Measurements from ENCODE around the gene GPD1L. TPM values are rescaled to one million over a fixed set of nuclear protein-coding genes. Genes with fewer than 3 reads are reported as not detected.
A peak's percentile ranks its signal among the peaks of the same experiment; 100 is the strongest.

Gene GPD1L
- total and polyA plus RNA-seq, 2 of the 13 experiments (the other 11 are each of a cell fraction or from before 2014, with no cell fraction given), result 4.9 to 13.7 TPM

- TF ChIP-seq ZNF768 (CRISPR knock-in tag; IDR thresholded peaks at IDR 0.05) (peak; percentile 84; the same call in 1 of the 2 replicates), FOXP4 (CRISPR knock-in tag; IDR thresholded peaks at IDR 0.05) (peak; percentile 36; the same call in 1 of the 2 replicates), ZNF280B (CRISPR knock-in tag; IDR thresholded peaks at IDR 0.05; ENCODE audit: borderline replicate concordance) (no peak), ZNF362 (CRISPR knock-in tag; IDR thresholded peaks at IDR 0.05; ENCODE audit: borderline replicate concordance) (peak; percentile 89), TBX2 (CRISPR knock-in tag; IDR thresholded peaks at IDR 0.05; ENCODE audit: borderline replicate concordance) (0 out of 2 replicates have a peak, but pooled peaks have one; percentile 22), SNRNP70 (IDR thresholded peaks at IDR 0.05; ENCODE audit: low read depth, low read length) (no peak)
- FAIRE-seq, result no peak
- peaks cover 50% of the 10 kb centered on the region for H3K4me1 ChIP-seq (ENCODE audit: insufficient read depth, low read length)
- DNase-seq (ENCODE audit: low spot score), result peak; percentile 54
- H3K27me3 ChIP-seq (ENCODE audit: control insufficient read depth in 1 of 2, insufficient read depth in 2 of 2, low read length in 2 of 2), result no peaks in the 10 kb centered on the region
- peak overlapping the region; percentile 7 for H2AFZ ChIP-seq (ENCODE audit: low read length)
- no peaks in the 10 kb centered on the region for H4K20me1 ChIP-seq (ENCODE audit: insufficient read depth, low read length)
- no peaks in the 10 kb centered on the region for H3K79me2 ChIP-seq (ENCODE audit: insufficient read depth, low read length)
- ChIA-PET POLR2A (interaction anchor here (0.6 to 4.0 kb wide), 5 partner anchors 12 to 40 kb away, joined by 3 to 32 read pairs (median 3); partner anchors contain the start of gene CMTM8), CTCF (ENCODE audit: low intra/inter-chr PET ratio, low total read pairs) (interaction anchor here (1.9 kb wide), 1 partner anchor 40 kb away, joined by 6 read pairs; no protein-coding TSS in a partner anchor)
- no TSS peak for BruUV-seq (replicated peaks)
- WGBS (ENCODE audit: low lambda C conversion rate), result 15% methylated on average over 2 of the region's 2 CpGs
- no peak; the same call in 2 of the 3 replicates for ATAC-seq
- in situ Hi-C loops (cut with HindIII; ENCODE audit: extremely low pct_ligation_motif_present, low pct_unique_long_range_greater_than_20kb), result loop anchor here (25.0 kb wide), 1 partner anchor 445 kb away; no protein-coding TSS in a partner anchor
- peak overlapping the region; percentile 59 for H3K9ac ChIP-seq (ENCODE audit: insufficient read depth, low read depth, low read length)
- no peaks in the 10 kb centered on the region for H3K36me3 ChIP-seq (replicated peaks in 1 of 2; ENCODE audit: control insufficient read depth in 1 of 2, insufficient read depth in 2 of 2, low read length in 2 of 2)
- intact Hi-C loops (cut with micrococcal nuclease; ENCODE audit: unreplicated experiment), result loop anchor here (2.0 kb wide), 1 partner anchor 31 kb away; no protein-coding TSS in a partner anchor
- 0 out of 2 replicates have a peak, but pooled peaks cover 6% of the 10 kb centered on the region for H3K9me3 ChIP-seq (ENCODE audit: low read length)
- H3K27ac ChIP-seq (ENCODE audit: extremely low read length, insufficient read depth, low read length), result peak overlapping the region; percentile 86
- peak overlapping the region; percentile 80 for H3K4me2 ChIP-seq (ENCODE audit: low read depth, low read length)
- peak overlapping the region in 2 of 3 experiments; percentile 39 to 47; a peak in 2 of 6 replicates for H3K4me3 ChIP-seq (replicated peaks in 1 of 3; ENCODE audit: insufficient read depth in 1 of 3, low read depth in 2 of 3, low read length in 3 of 3)
These were observed 110.9 kb downstream of the GPD1L start for GRCh38 chr3:32217339-32217738.

Other genes starting within 250 kb of the GPD1L start
- gene OSBPL10, start 125.4 kb upstream of the GPD1L start, total RNA-seq (2016; rRNA removed; fragmentation: Illumina TruSeq; extraction: Trizol), result 10.3 and 10.4 TPM in 2 replicates
- 19.5 and 28.6 TPM in 2 replicates for gene OSBPL10, start 125.4 kb upstream of the GPD1L start, polyA plus RNA-seq (2011; rRNA removed)
- 0.55 and 0.66 TPM in 2 replicates for gene ZNF860, start 124.9 kb upstream of the GPD1L start, total RNA-seq (2016; rRNA removed; fragmentation: Illumina TruSeq; extraction: Trizol)
- gene ZNF860, start 124.9 kb upstream of the GPD1L start, polyA plus RNA-seq (2011; rRNA removed), result 0.51 and 0.73 TPM in 2 replicates
- 6.6 and 8.9 TPM in 2 replicates for gene CMTM8, start 132.1 kb downstream of the GPD1L start, total RNA-seq (2016; rRNA removed; fragmentation: Illumina TruSeq; extraction: Trizol)
- gene CMTM8, start 132.1 kb downstream of the GPD1L start, polyA plus RNA-seq (2011; rRNA removed), result 15.2 and 15.8 TPM in 2 replicates